PFSK-1 (cell line): ENCODE results near the gene RHOD.

Source experiments
- FOXP2 ChIP-seq: optimal IDR thresholded peaks from 2 replicates; pipeline ENCODE3; 2011; ENCODE audit warnings: borderline replicate concordance, control low read depth, inconsistent platforms; ENCODE audit not compliant: insufficient read depth; ENCODE audit errors: extremely low read length, extremely low read depth
- POLR2AphosphoS5 ChIP-seq: IDR thresholded peaks from 2 replicates; pipeline ENCODE4 v1.6.1; 2012; ENCODE audit warnings: low read depth, mild to moderate bottlenecking, control low read depth, low read length, moderate library complexity
- SIN3A ChIP-seq: IDR thresholded peaks from 2 replicates; pipeline ENCODE4 v1.6.1; 2012; ENCODE audit warnings: mild to moderate bottlenecking, low read length, moderate library complexity, borderline replicate concordance; ENCODE audit not compliant: insufficient read depth
- TAF1 ChIP-seq: IDR thresholded peaks from 2 replicates; pipeline ENCODE4 v1.6.1; 2012; ENCODE audit warnings: low read length, control low read depth, borderline replicate concordance; ENCODE audit not compliant: insufficient read depth
- TF ChIP-seq, protein P1 (sequence below), 2 experiments: IDR thresholded peaks; 2 replicates each; pipeline versions ENCODE4 v1.6.1 to v1.8.0; 2011 to 2012; ENCODE audit warnings: low read depth in 2 of 2, low read length in 2 of 2, control low read depth in 1 of 2, inconsistent platforms in 1 of 2, mild to moderate bottlenecking in 1 of 2, moderate library complexity in 1 of 2; ENCODE audit not compliant: insufficient read depth in 1 of 2

DNA sequence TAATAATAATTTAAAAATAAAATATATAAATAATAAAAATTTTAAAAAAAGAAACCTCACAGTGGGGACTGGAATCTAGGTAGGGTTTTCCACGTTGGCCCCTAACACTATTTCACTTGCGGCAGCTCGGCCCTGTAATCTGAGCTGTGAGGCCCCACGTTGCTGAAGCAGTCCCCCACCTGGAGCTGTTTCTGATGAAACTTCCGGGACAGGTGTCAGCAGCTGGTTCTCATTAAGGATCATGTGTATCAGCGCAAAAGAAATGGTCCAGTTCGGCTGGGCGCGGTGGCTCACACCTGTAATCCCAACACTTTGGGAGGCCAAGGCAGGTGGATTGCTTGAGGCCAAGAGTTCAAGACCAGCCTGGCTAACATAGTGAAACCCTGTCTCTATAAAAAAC, 17.3 kb downstream of the RHOD start:
- TF ChIP-seq TAF1 (no peak), POLR2AphosphoS5 (no peak), FOXP2 (no peak), SIN3A (no peak)
- TF ChIP-seq, protein P1, sequence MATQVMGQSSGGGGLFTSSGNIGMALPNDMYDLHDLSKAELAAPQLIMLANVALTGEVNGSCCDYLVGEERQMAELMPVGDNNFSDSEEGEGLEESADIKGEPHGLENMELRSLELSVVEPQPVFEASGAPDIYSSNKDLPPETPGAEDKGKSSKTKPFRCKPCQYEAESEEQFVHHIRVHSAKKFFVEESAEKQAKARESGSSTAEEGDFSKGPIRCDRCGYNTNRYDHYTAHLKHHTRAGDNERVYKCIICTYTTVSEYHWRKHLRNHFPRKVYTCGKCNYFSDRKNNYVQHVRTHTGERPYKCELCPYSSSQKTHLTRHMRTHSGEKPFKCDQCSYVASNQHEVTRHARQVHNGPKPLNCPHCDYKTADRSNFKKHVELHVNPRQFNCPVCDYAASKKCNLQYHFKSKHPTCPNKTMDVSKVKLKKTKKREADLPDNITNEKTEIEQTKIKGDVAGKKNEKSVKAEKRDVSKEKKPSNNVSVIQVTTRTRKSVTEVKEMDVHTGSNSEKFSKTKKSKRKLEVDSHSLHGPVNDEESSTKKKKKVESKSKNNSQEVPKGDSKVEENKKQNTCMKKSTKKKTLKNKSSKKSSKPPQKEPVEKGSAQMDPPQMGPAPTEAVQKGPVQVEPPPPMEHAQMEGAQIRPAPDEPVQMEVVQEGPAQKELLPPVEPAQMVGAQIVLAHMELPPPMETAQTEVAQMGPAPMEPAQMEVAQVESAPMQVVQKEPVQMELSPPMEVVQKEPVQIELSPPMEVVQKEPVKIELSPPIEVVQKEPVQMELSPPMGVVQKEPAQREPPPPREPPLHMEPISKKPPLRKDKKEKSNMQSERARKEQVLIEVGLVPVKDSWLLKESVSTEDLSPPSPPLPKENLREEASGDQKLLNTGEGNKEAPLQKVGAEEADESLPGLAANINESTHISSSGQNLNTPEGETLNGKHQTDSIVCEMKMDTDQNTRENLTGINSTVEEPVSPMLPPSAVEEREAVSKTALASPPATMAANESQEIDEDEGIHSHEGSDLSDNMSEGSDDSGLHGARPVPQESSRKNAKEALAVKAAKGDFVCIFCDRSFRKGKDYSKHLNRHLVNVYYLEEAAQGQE (IDR thresholded peaks at IDR 0.05; ENCODE audit: insufficient read depth in 1 of 2, low read depth in 2 of 2, low read length in 2 of 2), result no peak
